ENCODE results near the gene ABHD6.

DNA sequence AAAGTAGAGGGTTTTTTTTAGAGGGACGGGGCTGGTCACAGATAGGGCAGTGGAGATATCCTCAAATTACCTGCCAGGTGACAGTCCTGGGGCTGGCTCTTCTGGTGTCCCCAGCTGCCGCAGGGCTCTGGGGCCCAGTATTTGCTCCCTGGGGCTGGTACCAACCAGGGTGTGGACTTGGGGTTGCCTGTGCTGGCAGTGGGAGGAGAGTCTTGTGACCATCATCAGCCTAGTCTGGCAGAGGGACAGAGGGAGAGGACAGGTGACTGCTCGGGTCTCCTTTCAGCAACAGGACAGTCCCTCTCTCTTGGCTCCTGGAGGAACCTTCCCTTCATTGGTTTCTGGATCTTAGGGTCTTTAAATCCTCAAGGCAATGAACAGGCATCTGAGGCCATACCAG lies 60.6 kb downstream of the ABHD6 start:
- TF ChIP-seq, protein P1, sequence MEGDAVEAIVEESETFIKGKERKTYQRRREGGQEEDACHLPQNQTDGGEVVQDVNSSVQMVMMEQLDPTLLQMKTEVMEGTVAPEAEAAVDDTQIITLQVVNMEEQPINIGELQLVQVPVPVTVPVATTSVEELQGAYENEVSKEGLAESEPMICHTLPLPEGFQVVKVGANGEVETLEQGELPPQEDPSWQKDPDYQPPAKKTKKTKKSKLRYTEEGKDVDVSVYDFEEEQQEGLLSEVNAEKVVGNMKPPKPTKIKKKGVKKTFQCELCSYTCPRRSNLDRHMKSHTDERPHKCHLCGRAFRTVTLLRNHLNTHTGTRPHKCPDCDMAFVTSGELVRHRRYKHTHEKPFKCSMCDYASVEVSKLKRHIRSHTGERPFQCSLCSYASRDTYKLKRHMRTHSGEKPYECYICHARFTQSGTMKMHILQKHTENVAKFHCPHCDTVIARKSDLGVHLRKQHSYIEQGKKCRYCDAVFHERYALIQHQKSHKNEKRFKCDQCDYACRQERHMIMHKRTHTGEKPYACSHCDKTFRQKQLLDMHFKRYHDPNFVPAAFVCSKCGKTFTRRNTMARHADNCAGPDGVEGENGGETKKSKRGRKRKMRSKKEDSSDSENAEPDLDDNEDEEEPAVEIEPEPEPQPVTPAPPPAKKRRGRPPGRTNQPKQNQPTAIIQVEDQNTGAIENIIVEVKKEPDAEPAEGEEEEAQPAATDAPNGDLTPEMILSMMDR (IDR thresholded peaks at IDR 0.05; ENCODE audit: low read depth, low read length), result no peak
- no peak for TF ChIP-seq POLR2A (IDR thresholded peaks at IDR 0.05; ENCODE audit: extremely low read depth, insufficient read length)
- TF ChIP-seq, protein P2, sequence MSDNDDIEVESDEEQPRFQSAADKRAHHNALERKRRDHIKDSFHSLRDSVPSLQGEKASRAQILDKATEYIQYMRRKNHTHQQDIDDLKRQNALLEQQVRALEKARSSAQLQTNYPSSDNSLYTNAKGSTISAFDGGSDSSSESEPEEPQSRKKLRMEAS (IDR thresholded peaks at IDR 0.05; ENCODE audit: low read depth, low read length), result no peak
- no peak for TF ChIP-seq MYC (IDR thresholded peaks at IDR 0.05; ENCODE audit: low read depth, low read length)
